Measurements from ENCODE around the gene RUVBL2. TPM values are rescaled to one million over a fixed set of nuclear protein-coding genes. Genes with fewer than 3 reads are reported as not detected.

RUVBL2 gene
- total RNA-seq, 1 donor from 2014 or later, result 62.2 TPM

DNA sequence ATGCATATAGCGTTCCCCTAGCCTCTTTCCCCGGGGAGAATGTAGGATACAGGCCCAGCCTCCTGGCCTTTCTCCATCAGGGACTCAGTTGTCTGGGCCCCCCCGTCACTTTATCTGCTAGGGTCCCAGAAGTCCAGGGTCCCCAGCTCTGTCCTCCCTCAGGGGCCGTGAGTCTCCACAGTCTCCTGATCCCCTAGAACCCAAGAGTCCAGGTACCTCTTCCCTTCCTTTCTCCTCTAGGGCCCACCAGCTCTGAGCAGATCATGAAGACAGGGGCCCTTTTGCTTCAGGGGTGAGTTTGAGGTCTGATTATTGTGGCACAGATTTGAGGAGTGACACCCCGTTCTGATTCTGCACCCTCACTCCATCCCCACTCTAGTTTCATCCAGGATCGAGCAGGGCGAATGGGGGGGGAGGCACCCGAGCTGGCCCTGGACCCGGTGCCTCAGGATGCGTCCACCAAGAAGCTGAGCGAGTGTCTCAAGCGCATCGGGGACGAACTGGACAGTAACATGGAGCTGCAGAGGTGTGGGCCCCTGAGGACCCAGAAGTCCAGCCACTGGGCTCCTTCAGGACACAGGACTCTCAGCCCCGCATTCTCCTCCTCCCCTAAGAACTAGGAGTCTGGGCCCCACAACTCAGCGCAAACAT is 38.3 kb upstream of the RUVBL2 start:
- H3K4me3 Mint-ChIP-seq, result peak overlapping the region; percentile 84
- H3K9me3 Mint-ChIP-seq, result no peaks in the 10 kb centered on the region
- no peaks in the 10 kb centered on the region for H3K27me3 Mint-ChIP-seq (ENCODE audit: low read depth)
- no peak for DNase-seq (ENCODE audit: low spot score in 2 of 2, unreplicated experiment in 2 of 2)
- TF ChIP-seq, protein P1, sequence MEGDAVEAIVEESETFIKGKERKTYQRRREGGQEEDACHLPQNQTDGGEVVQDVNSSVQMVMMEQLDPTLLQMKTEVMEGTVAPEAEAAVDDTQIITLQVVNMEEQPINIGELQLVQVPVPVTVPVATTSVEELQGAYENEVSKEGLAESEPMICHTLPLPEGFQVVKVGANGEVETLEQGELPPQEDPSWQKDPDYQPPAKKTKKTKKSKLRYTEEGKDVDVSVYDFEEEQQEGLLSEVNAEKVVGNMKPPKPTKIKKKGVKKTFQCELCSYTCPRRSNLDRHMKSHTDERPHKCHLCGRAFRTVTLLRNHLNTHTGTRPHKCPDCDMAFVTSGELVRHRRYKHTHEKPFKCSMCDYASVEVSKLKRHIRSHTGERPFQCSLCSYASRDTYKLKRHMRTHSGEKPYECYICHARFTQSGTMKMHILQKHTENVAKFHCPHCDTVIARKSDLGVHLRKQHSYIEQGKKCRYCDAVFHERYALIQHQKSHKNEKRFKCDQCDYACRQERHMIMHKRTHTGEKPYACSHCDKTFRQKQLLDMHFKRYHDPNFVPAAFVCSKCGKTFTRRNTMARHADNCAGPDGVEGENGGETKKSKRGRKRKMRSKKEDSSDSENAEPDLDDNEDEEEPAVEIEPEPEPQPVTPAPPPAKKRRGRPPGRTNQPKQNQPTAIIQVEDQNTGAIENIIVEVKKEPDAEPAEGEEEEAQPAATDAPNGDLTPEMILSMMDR (IDR thresholded peaks at IDR 0.05; ENCODE audit: unreplicated experiment), result no peak
- H3K4me1 Mint-ChIP-seq, result peaks cover 13% of the 10 kb centered on the region
- H3K27ac Mint-ChIP-seq, result peak overlapping the region; percentile 87
- peaks cover 18% of the 10 kb centered on the region for H3K36me3 Mint-ChIP-seq

- Mint-ChIP-seq H3K36me3 (peaks cover 21% of the 10 kb centered on the region), H3K4me3 (no peak overlapping the region), H3K4me1 (peaks cover 24% of the 10 kb centered on the region), H3K9me3 (no peaks in the 10 kb centered on the region), H3K27ac (no peak overlapping the region), H3K27me3 (ENCODE audit: low read depth) (no peaks in the 10 kb centered on the region)
- TF ChIP-seq, protein P1 (IDR thresholded peaks at IDR 0.05; ENCODE audit: unreplicated experiment), result no peak
- DNase-seq (ENCODE audit: low spot score in 2 of 2, unreplicated experiment in 2 of 2), result no peak
These were observed 35.7 kb upstream of the RUVBL2 start for GRCh38 chr19:48958006-48958405.

- Mint-ChIP-seq H3K27ac (no peak overlapping the region), H3K4me3 (no peak overlapping the region), H3K4me1 (peaks cover 37% of the 10 kb centered on the region), H3K9me3 (no peaks in the 10 kb centered on the region), H3K36me3 (peaks cover 21% of the 10 kb centered on the region), H3K27me3 (ENCODE audit: low read depth) (no peaks in the 10 kb centered on the region)
- no peak for DNase-seq (ENCODE audit: low spot score in 2 of 2, unreplicated experiment in 2 of 2)
- TF ChIP-seq, protein P1 (IDR thresholded peaks at IDR 0.05; ENCODE audit: unreplicated experiment), result no peak
These were observed 34.1 kb upstream of the RUVBL2 start for GRCh38 chr19:48959341-48960239.

GRCh38 chr19:48961051-48961649 is 32.5 kb upstream of the RUVBL2 start:
- no peak for DNase-seq (ENCODE audit: low spot score in 2 of 2, unreplicated experiment in 2 of 2)
- TF ChIP-seq, protein P1 (IDR thresholded peaks at IDR 0.05; ENCODE audit: unreplicated experiment), result no peak
- Mint-ChIP-seq H3K9me3 (no peaks in the 10 kb centered on the region), H3K4me1 (peaks cover 36% of the 10 kb centered on the region), H3K27ac (peak overlapping the region; percentile 64), H3K27me3 (ENCODE audit: low read depth) (no peaks in the 10 kb centered on the region), H3K4me3 (no peak overlapping the region), H3K36me3 (peaks cover 22% of the 10 kb centered on the region)

DNA sequence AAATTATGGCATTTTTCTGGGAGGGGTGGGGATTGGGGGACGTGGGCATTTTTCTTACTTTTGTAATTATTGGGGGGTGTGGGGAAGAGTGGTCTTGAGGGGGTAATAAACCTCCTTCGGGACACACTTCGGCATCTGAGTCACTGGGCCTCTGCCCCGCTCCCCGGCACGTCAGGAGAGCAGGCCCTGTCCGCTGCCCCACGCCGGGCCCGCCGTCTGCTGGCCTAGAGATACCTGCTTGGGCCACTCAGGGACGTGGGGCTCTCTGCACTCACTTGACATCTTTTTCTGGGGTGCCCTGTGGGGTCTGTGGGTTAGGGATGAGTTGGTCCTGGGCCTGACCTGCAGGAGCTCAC is 32.0 kb upstream of the RUVBL2 start:
- peaks cover 23% of the 10 kb centered on the region for H3K36me3 Mint-ChIP-seq
- H3K27ac Mint-ChIP-seq, result peak overlapping the region; percentile 100
- peaks cover 40% of the 10 kb centered on the region for H3K4me1 Mint-ChIP-seq
- no peaks in the 10 kb centered on the region for H3K27me3 Mint-ChIP-seq (ENCODE audit: low read depth)
- TF ChIP-seq, protein P1 (IDR thresholded peaks at IDR 0.05; ENCODE audit: unreplicated experiment), result no peak
- no peaks in the 10 kb centered on the region for H3K9me3 Mint-ChIP-seq
- H3K4me3 Mint-ChIP-seq, result no peak overlapping the region
- DNase-seq (ENCODE audit: low spot score in 2 of 2, unreplicated experiment in 2 of 2), result no peak
